Naive B cell (primary cell): Measurements from ENCODE around the gene KRT73. TPM values are rescaled to one million over a fixed set of nuclear protein-coding genes. Genes with fewer than 3 reads are reported as not detected.

ENCODE experiments used
- ATAC-seq, 2 donors: fragments of 150-1000 bp; cut with Tn5 transposase; 2 replicates each; pipeline ENCODE4 v1.10.0; 2021; ENCODE audit warnings: low read depth in 2 of 2, mild to moderate bottlenecking in 2 of 2, moderate library complexity in 2 of 2
- DNase-seq: peaks from one replicate; pipeline ENCODE4 v3.0.0; 2022
- H3K27ac Mint-ChIP-seq, 6 donors: one replicate each; pipeline ENCODE4 v1.8.0; 2020 to 2022; ENCODE audit warnings: mild to moderate bottlenecking in 6 of 6, mixed read lengths in 6 of 6, moderate library complexity in 5 of 6, inconsistent platforms in 2 of 6
- H3K27me3 Mint-ChIP-seq, 3 donors: one replicate each; pipeline ENCODE4 v1.8.0; 2021 to 2022; ENCODE audit warnings: mixed read lengths in 3 of 3, mild to moderate bottlenecking in 1 of 3
- H3K36me3 Mint-ChIP-seq, 2 donors: one replicate each; pipeline ENCODE4 v1.8.0; 2020 to 2022; ENCODE audit warnings: mixed read lengths in 2 of 2, inconsistent platforms in 1 of 2, mild to moderate bottlenecking in 1 of 2
- H3K4me1 Mint-ChIP-seq, 3 donors: one replicate each; pipeline ENCODE4 v1.8.0; 2020 to 2022; ENCODE audit warnings: mixed read lengths in 3 of 3, inconsistent platforms in 1 of 3, mild to moderate bottlenecking in 1 of 3, moderate library complexity in 1 of 3
- H3K4me3 Mint-ChIP-seq, 8 donors: one replicate each; pipeline ENCODE4 v1.8.0; 2020 to 2022; ENCODE audit warnings: mild to moderate bottlenecking in 8 of 8, mixed read lengths in 8 of 8, moderate library complexity in 8 of 8, inconsistent platforms in 2 of 8
- H3K9me3 Mint-ChIP-seq, 7 donors: one replicate each; pipeline ENCODE4 v1.8.0; 2020 to 2022; ENCODE audit warnings: mixed read lengths in 7 of 7, mild to moderate bottlenecking in 5 of 7, inconsistent platforms in 2 of 7, moderate library complexity in 1 of 7
- polyA plus RNA-seq, 6 donors: library from polyadenylated mRNA; unstranded; fragments of 300-500 nt; fragmentation: Illumina TruSeq; gene quantifications; one replicate each; pipeline ENCODE4 v1.2.3, GENCODE V29; 2021; ENCODE audit warnings: low read depth in 6 of 6

Gene KRT73
- polyA plus RNA-seq, 6 donors from 2014 or later, result not detected

GRCh38 chr12:52558781-52559445 lies 59.4 kb downstream of the KRT73 start:
- DNase-seq, result no peak
- no peaks in the 10 kb centered on the region for H3K9me3 Mint-ChIP-seq
- no peak for ATAC-seq
- no peak overlapping the region for H3K27ac Mint-ChIP-seq
- H3K4me3 Mint-ChIP-seq, result no peak overlapping the region
- H3K4me1 Mint-ChIP-seq, result no peaks in the 10 kb centered on the region
- H3K36me3 Mint-ChIP-seq, result no peaks in the 10 kb centered on the region
- H3K27me3 Mint-ChIP-seq, result peaks cover 6 to 45% (median 23%) of the 10 kb centered on the region in 3 donors

Other genes with a start within 250 kb of the KRT73 start
- gene KRT84, start 232.9 kb downstream of the KRT73 start, polyA plus RNA-seq, result not detected
- not detected for gene KRT82, start 212.2 kb downstream of the KRT73 start, polyA plus RNA-seq
- gene KRT75, start 184.2 kb downstream of the KRT73 start, polyA plus RNA-seq, result not detected
- not detected for gene KRT6B, start 166.4 kb downstream of the KRT73 start, polyA plus RNA-seq
- not detected for gene KRT6C, start 144.8 kb downstream of the KRT73 start, polyA plus RNA-seq
- not detected for gene KRT6A, start 125.3 kb downstream of the KRT73 start, polyA plus RNA-seq
- not detected for gene KRT5, start 98.2 kb downstream of the KRT73 start, polyA plus RNA-seq
- gene KRT71, start 65.4 kb downstream of the KRT73 start, polyA plus RNA-seq, result not detected
- not detected for gene KRT74, start 44.7 kb downstream of the KRT73 start, polyA plus RNA-seq
- gene KRT72, start 17.1 kb downstream of the KRT73 start, polyA plus RNA-seq, result not detected
- not detected for gene KRT2, start 33.7 kb upstream of the KRT73 start, polyA plus RNA-seq
- under 1 TPM in 1 of 6 donors, not detected in 5; 0.44 TPM for gene KRT1, start 61.8 kb upstream of the KRT73 start, polyA plus RNA-seq
- gene KRT77, start 85.0 kb upstream of the KRT73 start, polyA plus RNA-seq, result not detected
- gene KRT76, start 158.8 kb upstream of the KRT73 start, polyA plus RNA-seq, result not detected
- gene KRT3, start 177.6 kb upstream of the KRT73 start, polyA plus RNA-seq, result not detected
- not detected for gene KRT4, start 195.6 kb upstream of the KRT73 start, polyA plus RNA-seq
- not detected for gene KRT79, start 215.8 kb upstream of the KRT73 start, polyA plus RNA-seq
- gene KRT78, start 230.4 kb upstream of the KRT73 start, polyA plus RNA-seq, result not detected